Parathyroid adenoma (tissue), 2 donors: ENCODE measurements around the gene DLGAP1.

ENCODE experiments used
- H2AFZ ChIP-seq: fragments of 300-600 bp; sonication (generic); one replicate; pipeline ENCODE4 v1.7.0; 2017; ENCODE audit warnings: antibody characterized with exemption, mild to moderate bottlenecking
- H3K27ac ChIP-seq: fragments of 300-600 bp; sonication (generic); one replicate; pipeline ENCODE4 v1.7.0; 2017
- H3K27me3 ChIP-seq: fragments of 300-600 bp; sonication (generic); one replicate; pipeline ENCODE4 v1.7.0; 2017; ENCODE audit warnings: low read length; ENCODE audit not compliant: control insufficient read depth, insufficient read depth
- H3K36me3 ChIP-seq: fragments of 300-600 bp; sonication (generic); one replicate; pipeline ENCODE4 v1.7.0; 2017; ENCODE audit warnings: low read length; ENCODE audit not compliant: control insufficient read depth, insufficient read depth
- H3K4me1 ChIP-seq: fragments of 300-600 bp; sonication (generic); one replicate; pipeline ENCODE4 v1.7.0; 2017; ENCODE audit warnings: control low read depth
- H3K4me2 ChIP-seq: fragments of 300-600 bp; sonication (generic); one replicate; pipeline ENCODE4 v1.7.0; 2017; ENCODE audit warnings: low read length
- H3K4me3 ChIP-seq: fragments of 300-600 bp; sonication (generic); one replicate; pipeline ENCODE4 v1.7.0; 2017; ENCODE audit warnings: low read depth, low read length
- H3K79me2 ChIP-seq: fragments of 300-600 bp; sonication (generic); one replicate; pipeline ENCODE4 v1.7.0; 2017; ENCODE audit warnings: control low read depth
- H3K9ac ChIP-seq: fragments of 300-600 bp; sonication (generic); one replicate; pipeline ENCODE4 v1.7.0; 2017; ENCODE audit warnings: mild to moderate bottlenecking
- H3K9me3 ChIP-seq: fragments of 300-600 bp; sonication (generic); one replicate; pipeline ENCODE4 v1.7.0; 2017; ENCODE audit warnings: low read length; ENCODE audit not compliant: control insufficient read depth
- TF ChIP-seq, protein P1 (sequence below): fragments of 300-600 bp; sonication (generic); IDR thresholded peaks from one replicate; pipeline ENCODE4 v1.7.0; 2017; ENCODE audit warnings: antibody characterized with exemption, mild to moderate bottlenecking
- donor health status: primary hyperparathyroidism.

DLGAP1 gene

GRCh38 chr18:3907955-3908354 lies 547.2 kb downstream of the DLGAP1 start:
- Histone ChIP-seq H3K9me3 (no peaks in the 10 kb centered on the region), H3K9ac (no peak overlapping the region), H3K79me2 (no peaks in the 10 kb centered on the region), H3K36me3 (no peaks in the 10 kb centered on the region), H3K27ac (no peak overlapping the region), H3K4me1 (no peaks in the 10 kb centered on the region), H3K27me3 (no peaks in the 10 kb centered on the region), H3K4me2 (no peak overlapping the region), H2AFZ (no peak overlapping the region), H3K4me3 (no peak overlapping the region)
- TF ChIP-seq, protein P1, sequence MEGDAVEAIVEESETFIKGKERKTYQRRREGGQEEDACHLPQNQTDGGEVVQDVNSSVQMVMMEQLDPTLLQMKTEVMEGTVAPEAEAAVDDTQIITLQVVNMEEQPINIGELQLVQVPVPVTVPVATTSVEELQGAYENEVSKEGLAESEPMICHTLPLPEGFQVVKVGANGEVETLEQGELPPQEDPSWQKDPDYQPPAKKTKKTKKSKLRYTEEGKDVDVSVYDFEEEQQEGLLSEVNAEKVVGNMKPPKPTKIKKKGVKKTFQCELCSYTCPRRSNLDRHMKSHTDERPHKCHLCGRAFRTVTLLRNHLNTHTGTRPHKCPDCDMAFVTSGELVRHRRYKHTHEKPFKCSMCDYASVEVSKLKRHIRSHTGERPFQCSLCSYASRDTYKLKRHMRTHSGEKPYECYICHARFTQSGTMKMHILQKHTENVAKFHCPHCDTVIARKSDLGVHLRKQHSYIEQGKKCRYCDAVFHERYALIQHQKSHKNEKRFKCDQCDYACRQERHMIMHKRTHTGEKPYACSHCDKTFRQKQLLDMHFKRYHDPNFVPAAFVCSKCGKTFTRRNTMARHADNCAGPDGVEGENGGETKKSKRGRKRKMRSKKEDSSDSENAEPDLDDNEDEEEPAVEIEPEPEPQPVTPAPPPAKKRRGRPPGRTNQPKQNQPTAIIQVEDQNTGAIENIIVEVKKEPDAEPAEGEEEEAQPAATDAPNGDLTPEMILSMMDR, result no peak

DNA sequence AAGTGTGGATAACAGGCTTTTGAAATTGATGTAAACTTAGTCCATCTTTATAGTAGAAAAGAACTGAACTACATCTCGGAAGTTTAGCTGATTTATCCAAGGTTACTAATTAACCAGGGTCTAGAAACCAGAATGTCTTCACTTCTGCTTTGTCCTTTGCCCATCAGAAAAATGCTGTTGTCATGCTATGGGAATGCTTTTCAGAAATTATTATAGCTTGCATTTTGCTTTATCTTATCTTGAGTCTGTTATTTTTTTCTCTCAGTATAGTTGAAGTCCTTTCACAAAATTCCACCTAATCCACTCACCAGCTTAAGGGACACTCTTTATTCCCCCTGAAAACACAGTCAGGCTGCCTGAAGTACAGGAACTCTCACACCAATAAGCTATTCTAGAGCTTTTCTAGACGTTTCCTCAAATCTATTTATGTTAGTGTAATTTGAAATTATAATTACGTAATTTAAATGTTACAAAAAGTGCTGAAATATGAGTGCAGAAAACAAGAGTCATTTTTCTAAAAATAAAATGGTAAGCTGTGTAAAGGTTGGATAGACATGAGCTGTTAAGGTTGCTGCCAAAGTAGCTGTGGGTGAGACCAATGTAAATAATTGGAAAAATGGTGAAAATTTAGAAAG lies 548.9 kb downstream of the DLGAP1 start:
- no peaks in the 10 kb centered on the region for H3K9me3 ChIP-seq
- TF ChIP-seq, protein P1, result no peak
- H3K79me2 ChIP-seq, result no peaks in the 10 kb centered on the region
- H3K4me2 ChIP-seq, result no peak overlapping the region
- H2AFZ ChIP-seq, result no peak overlapping the region
- H3K27ac ChIP-seq, result no peak overlapping the region
- no peaks in the 10 kb centered on the region for H3K36me3 ChIP-seq
- H3K4me3 ChIP-seq, result no peak overlapping the region
- no peak overlapping the region for H3K9ac ChIP-seq
- no peaks in the 10 kb centered on the region for H3K4me1 ChIP-seq
- H3K27me3 ChIP-seq, result no peaks in the 10 kb centered on the region

GRCh38 chr18:3903337-3903736 lies 551.8 kb downstream of the DLGAP1 start:
- Histone ChIP-seq H3K27me3 (no peaks in the 10 kb centered on the region), H3K4me1 (no peaks in the 10 kb centered on the region), H3K4me2 (no peak overlapping the region), H3K9ac (no peak overlapping the region), H3K27ac (no peak overlapping the region), H2AFZ (no peak overlapping the region), H3K4me3 (no peak overlapping the region), H3K79me2 (no peaks in the 10 kb centered on the region), H3K9me3 (no peaks in the 10 kb centered on the region), H3K36me3 (no peaks in the 10 kb centered on the region)
- TF ChIP-seq, protein P1, result no peak

DNA sequence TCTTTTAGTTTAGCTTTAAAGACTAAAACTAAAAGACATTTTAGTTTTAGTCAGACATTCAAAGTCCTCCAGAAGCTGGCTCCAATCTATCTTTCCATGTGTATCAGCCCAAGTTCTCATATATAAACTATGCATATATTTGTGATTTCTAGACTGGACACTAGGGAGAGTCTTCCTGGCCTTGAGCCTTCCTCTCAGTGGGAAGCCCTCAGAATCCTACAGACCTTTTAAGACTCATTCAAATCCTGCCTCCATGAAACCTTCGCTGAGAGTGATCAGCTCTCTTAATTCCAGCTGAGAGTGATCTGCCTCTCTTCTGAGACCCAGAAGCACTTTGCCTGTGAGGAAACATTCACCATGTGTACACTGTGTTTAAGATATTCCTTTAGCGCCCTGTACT lies 552.4 kb downstream of the DLGAP1 start:
- no peaks in the 10 kb centered on the region for H3K9me3 ChIP-seq
- H3K27me3 ChIP-seq, result no peaks in the 10 kb centered on the region
- no peaks in the 10 kb centered on the region for H3K36me3 ChIP-seq
- H3K4me1 ChIP-seq, result no peaks in the 10 kb centered on the region
- H3K79me2 ChIP-seq, result no peaks in the 10 kb centered on the region
- no peak overlapping the region for H3K27ac ChIP-seq
- H3K4me2 ChIP-seq, result no peak overlapping the region
- H3K9ac ChIP-seq, result no peak overlapping the region
- H2AFZ ChIP-seq, result no peak overlapping the region
- TF ChIP-seq, protein P1, result no peak
- H3K4me3 ChIP-seq, result no peak overlapping the region

GRCh38 chr18:3901811-3902210 lies 553.3 kb downstream of the DLGAP1 start:
- Histone ChIP-seq H3K27ac (no peak overlapping the region), H3K9ac (no peak overlapping the region), H3K4me3 (no peak overlapping the region), H3K36me3 (no peaks in the 10 kb centered on the region), H2AFZ (no peak overlapping the region), H3K79me2 (no peaks in the 10 kb centered on the region), H3K27me3 (no peaks in the 10 kb centered on the region), H3K4me1 (no peaks in the 10 kb centered on the region), H3K4me2 (no peak overlapping the region), H3K9me3 (no peaks in the 10 kb centered on the region)
- TF ChIP-seq, protein P1, result no peak
